HG02981 (cell line): ENCODE measurements around the gene C11orf24.
"Not testable (repeated sequence)": the region's sequence is repeated elsewhere in the genome, so short reads cannot be mapped to it uniquely, and the experiment has no call there.

ENCODE experiments used
- ATAC-seq: cut with Tn5 transposase; IDR thresholded peaks from one replicate; pipeline ENCODE4 v1.9.1; 2021; ENCODE audit warnings: mild to moderate bottlenecking, moderate library complexity; ENCODE audit not compliant: unreplicated experiment

Gene C11orf24

DNA sequence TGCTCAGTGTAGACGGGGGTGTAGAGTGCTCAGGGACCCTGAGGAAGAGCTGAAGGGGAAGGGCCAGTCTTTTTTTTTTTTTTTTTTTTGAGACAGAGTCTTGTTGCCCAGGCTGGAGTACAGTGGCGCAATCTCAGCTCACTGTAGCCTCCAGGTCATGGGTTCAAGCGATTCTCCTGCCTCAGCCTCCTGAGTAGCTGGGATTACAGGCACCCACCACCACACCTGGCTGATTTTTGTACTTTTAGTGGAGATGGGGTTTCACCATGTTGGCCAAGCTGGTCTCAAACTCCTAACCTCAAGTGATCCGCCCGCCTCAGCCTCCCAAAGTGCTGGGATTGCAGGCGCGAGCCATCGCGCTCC, 27.7 kb upstream of the C11orf24 start:
- not testable (repeated sequence) for ATAC-seq

DNA sequence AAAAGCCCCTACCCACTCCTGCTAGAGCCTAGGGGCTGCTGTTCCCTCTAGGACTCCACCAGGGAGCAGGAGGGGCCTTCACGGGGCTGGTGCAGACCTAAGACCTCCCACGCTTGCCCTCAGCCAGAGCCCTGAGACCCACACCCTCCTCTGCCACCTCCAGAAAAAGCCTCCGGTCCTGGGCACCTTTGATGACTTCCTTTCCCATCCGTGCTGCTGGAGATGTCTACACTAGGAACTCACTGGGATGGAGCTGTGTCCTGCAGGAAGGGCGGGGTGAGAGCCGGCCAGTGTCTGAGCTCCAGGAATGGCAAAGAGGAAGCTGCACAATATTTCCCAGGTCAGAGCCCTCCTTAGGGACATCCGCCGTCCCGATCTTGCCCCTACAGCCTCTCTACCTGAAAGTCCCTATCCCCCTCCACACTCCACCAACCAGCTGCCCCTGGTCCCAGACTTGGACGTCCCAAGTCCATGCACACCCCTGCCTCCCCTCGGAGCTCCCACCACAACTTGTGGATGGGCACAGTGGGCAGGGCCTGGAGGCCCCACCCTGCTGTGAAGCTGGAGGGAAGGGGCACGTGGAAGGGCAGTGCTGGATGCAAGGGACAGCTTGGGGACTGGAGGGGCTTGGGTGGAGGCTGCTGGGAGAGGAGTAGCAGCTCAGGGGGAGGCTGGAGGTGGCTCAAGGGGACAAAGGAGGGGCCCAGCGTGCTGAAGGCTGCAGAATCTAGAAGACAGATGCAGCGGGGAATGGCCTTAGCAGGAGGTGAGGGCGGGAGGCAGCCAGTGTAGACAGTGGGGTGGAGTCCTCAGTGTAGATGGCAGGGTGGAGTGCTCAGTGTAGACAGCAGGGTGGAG, 27.1 kb upstream of the C11orf24 start:
- ATAC-seq, result no peak

DNA sequence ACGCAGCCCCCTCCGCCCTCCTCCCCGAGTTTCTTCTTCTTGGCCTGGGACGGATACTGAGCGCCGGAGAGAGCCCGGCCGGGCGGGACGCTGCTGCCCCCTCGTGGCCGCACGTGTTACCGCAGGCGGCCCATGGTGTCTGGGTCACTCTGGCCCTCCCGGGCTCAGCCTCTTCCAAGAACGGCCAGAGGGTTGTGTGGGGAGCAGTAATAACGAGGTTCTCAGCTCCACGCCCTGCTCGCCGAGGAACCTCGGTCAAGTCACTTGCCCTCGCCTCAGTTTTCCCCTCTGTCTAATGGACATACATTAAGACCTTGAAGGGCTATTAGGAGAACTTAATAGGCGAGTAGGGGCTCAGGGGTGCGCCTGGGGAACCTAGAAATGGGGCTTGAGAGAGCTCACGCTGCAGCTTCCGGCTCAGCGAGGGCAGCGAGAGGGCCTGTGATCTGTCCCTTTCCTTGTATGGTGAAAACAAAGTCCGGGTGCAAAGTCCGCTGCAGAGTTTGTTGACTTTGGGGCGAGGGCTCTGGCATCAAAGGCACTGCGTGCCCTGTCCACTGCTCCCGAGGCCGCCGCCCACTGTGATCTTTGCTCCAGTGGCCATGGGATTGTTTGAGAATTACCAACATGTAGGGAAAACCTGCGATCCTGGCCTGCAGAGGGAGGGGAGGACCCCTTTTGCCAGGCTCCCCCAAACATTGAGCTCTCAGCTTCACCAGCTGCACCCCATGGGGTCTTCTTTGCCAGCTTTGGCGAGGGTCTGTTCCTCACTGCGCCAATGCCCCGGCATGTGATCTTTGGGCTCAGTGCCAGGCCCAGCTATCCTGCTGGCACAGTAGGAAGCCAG, 26.3 kb upstream of the C11orf24 start:
- no peak for ATAC-seq

DNA sequence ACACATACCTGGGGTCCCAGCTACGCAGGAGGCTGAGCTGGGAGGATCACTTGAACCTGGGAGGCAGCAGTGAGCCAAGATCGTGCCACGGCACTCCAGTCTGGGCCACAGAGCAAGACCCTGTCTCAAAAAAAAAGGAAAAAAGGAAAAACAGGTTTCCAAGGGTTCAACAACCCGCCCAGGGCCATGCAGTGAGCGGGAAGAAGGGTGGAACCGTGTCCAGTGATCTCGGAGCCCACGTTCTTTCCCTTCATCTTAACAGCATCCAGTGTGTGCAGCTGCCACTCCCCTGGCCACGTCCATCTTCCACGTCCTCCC, 25.7 kb upstream of the C11orf24 start:
- no peak for ATAC-seq

DNA sequence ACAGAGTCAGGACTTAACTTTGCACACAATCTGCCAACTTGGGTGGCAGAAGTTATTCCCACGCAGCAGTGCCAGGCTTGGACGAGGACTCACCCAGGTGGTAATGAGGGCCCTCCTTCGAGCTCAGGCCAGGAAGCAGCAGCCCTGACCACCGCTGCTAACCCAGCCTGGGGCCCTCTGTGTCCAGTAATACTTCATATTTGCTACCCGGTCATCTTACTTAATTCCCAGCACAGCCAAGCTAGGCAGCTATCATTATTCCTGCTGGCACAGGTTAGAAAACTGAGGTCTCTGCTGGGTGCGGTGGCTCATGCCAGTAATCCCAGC, 25.2 kb upstream of the C11orf24 start:
- ATAC-seq, result no peak

DNA sequence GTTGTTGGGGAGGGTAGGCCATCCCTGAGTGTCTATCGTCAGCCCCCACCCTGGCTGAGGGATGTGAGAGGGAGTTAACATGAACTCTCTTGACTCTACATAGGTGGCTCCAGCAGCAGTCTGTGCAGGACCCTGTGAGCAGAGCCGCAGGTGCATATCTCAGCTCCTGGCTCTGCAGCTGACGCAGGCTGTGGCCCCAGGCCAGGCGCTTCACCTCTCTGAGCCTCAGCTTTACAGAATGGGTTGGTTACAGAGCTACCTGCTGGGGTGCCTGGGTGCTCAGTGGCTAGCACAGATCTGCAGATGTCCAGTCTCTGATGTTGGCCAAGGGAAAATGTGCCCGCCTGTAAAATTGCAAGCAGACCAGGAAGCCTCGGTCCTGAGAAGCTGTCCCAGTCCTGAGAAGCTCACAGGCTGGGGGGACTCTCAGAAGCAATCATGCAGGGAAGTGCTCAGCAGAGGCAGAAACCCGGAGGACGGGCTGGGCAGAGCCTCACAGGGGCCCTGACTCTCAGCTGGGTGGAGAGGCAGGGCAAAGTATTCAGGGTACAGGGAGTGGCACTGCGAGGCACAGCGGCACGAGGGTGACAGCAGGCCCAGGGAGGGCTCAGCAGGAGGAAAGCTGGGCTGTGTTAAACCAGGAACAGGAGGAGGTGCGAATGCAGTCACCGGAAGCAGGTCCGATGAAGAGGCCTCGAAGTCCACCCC, 24.7 kb upstream of the C11orf24 start:
- ATAC-seq, result no peak

DNA sequence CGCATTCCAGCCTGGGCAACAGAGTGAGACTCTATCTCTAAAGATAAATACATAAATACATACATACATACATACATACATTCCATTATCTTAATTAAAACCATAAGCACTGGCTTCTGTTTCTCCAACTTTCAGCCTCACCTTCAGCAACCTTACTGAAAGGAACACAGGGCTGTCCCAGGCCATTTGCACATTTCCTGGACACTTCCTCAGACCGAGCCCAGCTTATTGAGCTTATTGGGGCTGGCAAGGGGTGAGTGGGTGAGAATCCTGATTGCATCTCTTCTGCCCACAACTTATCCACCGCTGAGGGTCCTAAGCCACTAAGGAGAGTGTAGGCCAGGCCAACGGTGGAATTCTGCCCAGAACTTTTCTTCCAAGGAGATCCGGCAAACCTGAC, 24.2 kb upstream of the C11orf24 start:
- ATAC-seq, result no peak

DNA sequence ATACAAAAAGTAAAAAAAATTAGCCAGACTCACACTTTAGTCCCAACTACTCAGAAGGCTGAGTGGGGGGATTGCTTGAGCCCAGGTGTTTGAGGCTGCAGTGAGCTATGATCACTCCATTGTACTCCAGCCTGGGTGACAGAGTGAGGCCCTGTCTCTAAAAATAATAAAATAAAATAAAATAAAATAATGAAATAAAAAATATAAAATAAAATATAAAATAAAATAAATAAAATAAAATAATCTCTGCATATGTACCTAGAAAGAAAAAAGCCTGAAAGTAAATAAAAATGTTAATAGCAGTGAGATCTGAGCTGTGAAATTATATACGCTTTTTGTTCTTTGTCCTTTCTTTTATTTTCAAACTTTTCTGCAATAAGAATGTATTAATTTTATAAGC, 23.5 kb upstream of the C11orf24 start:
- ATAC-seq, result no peak

DNA sequence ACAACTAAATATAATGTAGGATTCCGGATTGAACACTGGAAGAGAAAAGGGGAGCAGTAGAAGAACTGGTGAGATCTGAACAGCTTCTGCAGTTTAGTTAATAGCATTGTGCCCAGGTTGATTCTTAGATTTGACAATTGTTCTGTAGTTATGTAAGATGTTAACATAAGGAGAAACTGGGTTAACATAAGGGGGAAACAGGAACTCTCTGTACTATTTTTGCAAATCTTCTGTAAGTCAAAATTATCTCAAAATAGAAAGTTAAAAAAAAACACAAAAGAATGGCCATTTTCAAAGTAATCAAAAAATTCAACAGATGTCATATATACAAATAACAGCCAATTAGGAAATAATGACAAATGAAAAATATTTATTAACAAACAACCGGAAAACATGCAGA, 21.9 kb upstream of the C11orf24 start:
- no peak for ATAC-seq

DNA sequence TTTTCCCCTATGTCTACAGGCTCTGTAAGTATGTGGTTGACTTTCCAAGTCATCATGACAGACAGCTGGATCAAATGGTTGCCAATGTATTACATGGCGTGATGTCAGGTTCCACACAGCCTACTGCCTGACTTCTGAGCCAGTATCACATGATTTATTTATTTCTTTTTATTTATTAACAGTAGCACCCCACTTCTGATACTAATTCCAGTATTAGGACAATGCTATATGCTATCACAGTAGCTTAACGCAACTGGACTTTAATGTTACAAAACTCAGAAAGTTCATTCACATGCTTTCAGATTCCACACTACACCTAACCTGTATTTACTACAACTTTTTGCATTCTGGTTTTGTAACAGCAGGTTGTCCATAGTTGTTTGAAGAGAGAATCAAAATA, 17.7 kb upstream of the C11orf24 start:
- ATAC-seq, result no peak

DNA sequence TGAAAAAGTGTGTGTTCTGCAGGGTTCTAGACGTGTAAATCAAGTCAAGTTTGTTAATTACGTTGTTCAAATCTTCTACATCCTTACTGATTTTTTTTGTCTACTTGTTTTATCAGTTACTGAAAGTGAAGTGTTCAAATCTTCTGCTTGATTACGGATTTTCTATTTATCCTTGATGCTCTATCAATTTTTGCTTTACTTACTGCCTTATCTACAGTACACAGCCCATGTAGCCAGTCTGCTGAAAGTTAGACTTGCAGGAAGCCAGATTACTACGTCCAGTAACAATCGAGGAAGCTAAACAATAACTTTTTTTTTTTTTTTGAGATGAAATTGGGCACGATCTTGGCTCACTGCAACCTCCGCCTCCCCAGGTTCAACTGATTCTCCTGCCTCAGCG, 15.6 kb upstream of the C11orf24 start:
- no peak for ATAC-seq

DNA sequence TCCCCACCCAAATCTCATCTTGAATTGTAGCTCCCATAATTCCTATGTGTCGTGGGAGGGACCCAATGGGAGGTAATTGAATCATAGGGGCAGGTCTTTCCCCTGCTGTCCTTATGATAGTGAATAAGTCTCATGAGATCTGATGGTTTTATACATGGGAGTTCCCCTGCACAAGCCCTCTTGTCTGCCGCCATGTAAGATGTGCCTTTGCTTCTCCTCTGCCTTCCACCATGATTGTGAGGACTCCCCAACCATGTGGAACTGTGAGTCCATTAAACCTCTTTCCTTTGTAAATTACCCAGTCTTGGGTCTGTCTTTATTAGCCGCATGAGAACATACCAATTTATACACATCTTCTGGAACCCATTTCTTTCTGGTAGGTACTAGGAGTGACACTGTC, 12.8 kb upstream of the C11orf24 start:
- not testable (repeated sequence) for ATAC-seq

DNA sequence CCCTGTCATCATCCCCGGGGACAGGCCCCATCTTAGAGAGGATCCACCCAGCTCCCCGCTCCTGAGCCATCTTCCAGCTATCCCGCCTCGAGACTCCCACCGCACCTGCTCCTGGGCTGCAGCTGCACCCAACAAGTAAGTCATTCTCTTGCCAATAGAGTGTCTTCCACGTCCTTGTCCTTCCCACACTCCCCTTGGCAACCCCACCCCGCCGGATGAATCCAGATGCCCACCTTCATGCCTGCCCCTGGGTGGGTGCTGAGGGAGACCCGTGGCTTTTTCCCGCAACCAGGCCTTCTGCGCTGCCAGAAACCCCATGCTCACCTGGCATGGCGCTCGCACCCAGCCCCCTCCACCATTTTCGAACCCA, 11.1 kb upstream of the C11orf24 start:
- ATAC-seq, result no peak

DNA sequence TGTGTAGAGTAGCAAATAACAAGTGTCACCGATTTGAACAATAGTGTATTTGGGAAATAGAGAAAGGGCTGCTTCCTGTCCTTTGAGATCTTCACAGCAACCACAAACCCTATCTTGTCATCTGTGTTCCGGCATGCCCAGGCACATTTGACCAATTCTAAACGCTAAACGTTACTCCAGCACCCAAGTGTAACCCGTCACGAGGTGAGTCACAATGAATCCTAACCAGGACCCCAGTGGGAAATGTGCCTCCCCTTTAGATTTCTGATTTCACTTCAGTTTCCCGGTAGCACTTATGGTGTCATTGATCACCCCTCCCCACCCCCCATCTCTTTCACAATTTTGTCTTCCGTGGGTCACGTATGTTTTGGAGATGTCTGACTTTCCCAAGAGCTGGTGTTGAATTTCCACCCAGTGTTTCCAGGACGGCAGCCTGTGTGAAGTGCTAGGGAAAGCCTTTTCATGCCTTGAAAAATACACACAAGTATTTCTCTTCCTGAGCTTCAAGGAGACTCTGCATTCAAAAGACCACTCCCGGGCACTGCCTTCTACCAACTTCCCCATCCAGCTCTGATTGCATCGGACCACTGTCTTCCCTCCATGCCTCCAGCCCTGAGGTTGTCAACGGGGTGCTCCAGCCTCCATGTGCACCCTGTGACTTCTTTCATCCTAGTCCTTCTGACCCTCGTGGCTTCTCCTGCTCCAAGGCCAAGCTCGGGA, 10.5 kb upstream of the C11orf24 start:
- ATAC-seq, result peak; percentile 56

DNA sequence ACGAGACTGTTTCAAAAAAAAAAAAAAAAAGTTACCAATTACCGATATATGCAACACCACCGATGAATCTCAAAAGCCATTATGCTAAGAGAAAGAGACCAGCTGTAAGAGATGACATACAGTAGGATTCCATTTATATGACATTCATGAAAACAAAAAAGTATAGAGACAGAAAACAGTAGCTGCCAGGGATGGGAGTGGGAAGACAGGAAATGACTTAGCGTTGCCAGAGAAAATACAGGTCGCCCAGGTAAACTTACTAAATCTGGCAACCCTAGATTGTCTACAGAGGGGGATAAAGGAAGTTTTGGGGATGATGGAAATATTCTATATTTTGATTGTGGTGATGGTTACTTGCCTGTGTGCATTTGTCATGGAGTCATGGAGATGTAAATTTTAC, 7.9 kb upstream of the C11orf24 start:
- ATAC-seq, result no peak

DNA sequence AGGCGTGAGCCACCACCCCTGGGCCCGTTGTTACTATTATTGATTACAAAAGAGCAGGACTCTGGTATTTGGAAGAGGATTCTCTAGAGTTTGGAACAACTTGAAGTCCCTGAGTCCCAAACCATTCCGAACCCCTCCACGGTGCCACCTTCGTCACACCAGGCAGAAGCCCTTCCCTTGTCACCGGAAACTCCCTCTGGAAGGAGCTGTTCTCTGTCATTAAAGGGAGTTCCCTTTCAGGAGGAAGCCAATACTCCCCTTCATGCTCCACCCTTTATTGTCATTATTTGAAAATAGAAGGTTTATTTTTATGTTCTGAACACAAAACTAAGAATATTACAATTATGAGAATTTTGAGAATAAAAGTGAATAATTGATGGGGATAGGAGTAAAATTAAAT, 5.1 kb upstream of the C11orf24 start:
- no peak for ATAC-seq

DNA sequence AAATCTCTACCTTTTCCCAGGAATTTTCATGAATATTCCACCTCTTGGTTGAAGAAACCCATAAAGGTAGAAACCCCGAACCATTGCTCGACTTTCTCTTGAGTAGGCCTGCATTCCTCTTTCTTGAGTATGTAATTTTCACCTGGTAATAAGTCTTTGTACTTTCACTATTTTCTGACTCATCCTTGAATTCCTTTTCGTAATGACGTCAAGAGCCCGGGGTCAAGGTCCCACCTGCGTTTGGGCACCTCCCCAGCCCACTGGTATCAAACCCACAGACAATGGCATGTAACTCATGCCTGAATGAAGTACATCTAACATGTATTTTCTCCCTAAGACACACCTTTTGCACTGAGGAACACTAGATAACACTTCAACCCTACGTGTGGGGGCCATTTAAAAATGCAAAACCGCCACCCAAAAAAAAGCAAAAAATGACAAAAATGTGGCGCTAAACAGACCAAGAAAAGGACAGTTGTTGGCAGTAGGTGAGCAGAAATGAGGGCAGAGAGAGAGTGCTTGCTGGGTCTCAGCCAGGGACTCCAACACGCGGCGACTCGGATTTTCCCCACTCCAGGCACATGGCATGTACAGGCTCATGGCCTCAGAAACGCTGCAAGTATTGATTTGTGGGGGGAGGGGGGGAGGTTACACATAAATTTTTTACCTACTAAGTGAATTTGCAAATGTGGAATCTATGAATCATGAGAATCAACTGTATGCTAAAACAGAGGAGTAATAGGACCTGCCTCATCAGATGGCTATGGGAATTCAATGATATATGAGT, 4.1 kb upstream of the C11orf24 start:
- ATAC-seq, result no peak

DNA sequence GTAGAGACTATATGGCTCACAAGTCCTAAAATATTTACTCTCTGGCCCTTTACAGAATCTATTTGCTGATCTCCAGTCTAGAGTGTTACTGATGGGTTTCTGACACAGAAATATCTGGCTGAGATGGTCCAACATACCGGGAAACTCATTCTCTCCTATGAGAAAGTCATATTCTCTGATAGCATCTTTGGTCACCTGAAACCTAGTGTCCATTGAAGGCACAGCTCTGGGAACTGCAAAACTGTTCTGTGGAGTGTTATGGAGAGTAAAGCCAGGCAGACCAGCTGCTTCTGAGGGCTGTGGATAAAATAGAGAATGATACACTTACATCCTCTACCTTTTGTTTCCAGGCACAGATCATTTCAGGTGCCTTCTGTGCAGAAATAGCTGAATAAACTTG, 2.5 kb upstream of the C11orf24 start:
- no peak for ATAC-seq

DNA sequence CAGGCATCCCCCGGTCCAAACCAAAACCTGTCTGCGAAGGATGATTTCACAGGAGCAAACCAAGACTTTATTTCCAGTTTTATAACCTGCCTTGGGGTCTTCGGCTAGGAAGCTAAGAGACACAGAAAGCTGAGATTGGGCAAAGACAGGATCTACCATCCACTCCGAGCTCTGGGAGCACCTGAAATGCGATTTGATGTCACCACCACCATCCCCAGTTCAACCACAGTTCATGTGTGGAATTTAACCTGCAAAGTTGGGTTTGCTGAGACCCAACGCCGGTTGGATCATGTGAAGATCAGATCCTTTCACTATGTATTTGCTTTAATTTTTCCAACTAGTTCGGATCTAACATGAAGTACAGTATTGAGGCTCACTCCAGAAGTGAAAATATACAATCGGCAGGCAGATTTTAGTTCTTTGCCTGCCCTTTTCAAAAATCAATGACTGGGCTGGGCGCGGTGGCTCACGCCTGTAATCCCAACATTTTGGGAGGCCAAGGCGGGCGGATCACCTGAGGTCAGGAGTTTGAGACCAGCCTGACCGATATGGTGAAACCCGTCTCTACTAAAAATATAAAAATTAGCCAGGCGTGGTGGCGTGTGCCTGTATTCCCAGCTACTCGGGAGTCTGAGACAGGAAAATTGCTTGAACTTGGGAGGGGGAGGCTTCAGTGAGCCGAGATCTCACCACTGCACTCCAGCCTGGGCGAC, 1.4 kb upstream of the C11orf24 start:
- ATAC-seq, result no peak
